D721Med (cell line): ENCODE measurements around the gene HOXB3.
A peak's percentile ranks its signal among the peaks of the same experiment; 100 is the strongest.

Source experiments
- DNase-seq: peaks from one replicate; pipeline ENCODE4 v3.0.0; 2011; ENCODE audit warnings: low spot score; ENCODE audit not compliant: insufficient read length
- FAIRE-seq: peaks from 2 replicates; lab custom pipeline; 2011; peaks lifted over from hg19 to GRCh38; lab: Jason Lieb, UNC
- TF ChIP-seq, protein P1 (sequence below): IDR thresholded peaks from 2 replicates; pipeline ENCODE4 v1.5.1; 2012; ENCODE audit warnings: mild to moderate bottlenecking, control low read depth; ENCODE audit not compliant: insufficient read depth; ENCODE audit errors: missing control alignments

HOXB3 gene

DNA sequence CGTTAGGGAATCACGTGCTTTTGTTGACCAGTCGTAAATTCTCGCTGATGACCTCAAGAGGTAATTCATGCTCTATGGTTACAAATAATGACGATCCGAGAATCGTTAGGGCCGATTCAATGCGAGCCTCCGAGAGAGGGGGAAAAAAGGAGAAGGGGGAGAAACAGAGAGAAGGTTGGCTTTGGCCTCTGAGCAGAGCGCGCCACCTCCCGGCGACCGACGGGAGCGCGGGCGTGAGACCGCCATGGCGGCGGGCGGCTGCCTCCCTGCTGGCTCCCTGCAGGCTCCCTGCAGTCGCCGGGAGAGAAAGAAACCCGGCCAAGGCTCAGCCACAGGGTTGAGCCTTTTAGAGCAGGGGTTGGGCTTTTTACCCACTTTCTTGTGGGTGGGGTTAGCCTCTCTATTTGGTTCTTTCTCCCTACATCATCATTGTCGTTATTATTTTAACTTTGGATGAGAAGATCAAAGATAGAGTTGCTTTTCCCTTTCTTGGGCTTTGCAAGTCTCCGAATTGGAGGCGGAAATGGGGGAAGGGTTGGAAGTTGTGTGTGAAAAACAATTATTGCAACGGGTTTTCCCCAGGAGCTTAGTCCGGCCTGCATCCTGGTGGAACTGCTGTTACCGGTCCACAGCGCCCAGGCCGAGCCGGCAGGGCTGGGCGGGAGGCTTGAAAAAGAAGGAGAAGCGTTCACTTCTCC lies 3.9 kb upstream of the HOXB3 start:
- TF ChIP-seq, protein P1, sequence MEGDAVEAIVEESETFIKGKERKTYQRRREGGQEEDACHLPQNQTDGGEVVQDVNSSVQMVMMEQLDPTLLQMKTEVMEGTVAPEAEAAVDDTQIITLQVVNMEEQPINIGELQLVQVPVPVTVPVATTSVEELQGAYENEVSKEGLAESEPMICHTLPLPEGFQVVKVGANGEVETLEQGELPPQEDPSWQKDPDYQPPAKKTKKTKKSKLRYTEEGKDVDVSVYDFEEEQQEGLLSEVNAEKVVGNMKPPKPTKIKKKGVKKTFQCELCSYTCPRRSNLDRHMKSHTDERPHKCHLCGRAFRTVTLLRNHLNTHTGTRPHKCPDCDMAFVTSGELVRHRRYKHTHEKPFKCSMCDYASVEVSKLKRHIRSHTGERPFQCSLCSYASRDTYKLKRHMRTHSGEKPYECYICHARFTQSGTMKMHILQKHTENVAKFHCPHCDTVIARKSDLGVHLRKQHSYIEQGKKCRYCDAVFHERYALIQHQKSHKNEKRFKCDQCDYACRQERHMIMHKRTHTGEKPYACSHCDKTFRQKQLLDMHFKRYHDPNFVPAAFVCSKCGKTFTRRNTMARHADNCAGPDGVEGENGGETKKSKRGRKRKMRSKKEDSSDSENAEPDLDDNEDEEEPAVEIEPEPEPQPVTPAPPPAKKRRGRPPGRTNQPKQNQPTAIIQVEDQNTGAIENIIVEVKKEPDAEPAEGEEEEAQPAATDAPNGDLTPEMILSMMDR: peak; percentile 87
- no peak for FAIRE-seq

DNA sequence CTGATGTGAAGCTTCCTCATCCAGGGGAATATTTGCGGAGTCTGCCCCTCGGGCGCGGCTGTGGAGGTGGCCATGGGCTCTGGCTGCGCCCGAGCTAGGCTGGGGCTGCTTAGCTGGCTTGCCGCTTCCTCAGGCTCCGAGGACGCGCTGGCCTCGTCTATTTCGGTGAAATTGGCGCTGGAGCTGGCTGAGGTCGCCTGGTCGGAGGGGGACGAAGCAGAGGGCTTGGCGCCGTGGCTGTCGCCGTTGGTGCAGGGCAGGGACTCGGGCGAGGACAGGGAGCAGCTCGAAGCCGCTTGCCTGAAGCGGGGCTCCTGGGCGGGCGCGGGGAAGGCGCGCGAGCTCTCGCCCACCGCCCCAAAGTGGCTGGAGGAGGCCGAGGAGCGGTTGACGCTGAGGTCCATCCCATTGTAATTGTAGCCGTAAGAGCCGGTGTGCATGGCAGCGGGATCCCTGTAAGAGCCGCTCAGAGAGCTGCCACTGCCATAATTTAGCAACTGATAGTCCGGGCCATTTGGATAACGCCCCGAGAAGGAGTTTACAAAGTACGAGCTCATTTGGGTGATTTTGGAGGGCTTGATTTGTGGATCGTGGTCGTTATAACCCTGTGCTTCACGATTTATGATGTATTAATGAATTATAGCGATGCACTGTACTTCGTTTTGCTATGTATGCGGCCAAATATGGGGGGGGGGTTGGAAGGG lies 3.2 kb upstream of the HOXB3 start, which contains the start of gene HOXB5:
Gene HOXB5, minus strand, starts transcription at position 654 of the 704 bp plus-strand sequence. Its CDS starts 97 bp downstream, at position 557.
- no peak for FAIRE-seq
- DNase-seq: no peak
- TF ChIP-seq, protein P1: no peak

More for the DNA sequence above, 3.9 kb upstream of the HOXB3 start:
- DNase-seq: peak; percentile 64

DNA sequence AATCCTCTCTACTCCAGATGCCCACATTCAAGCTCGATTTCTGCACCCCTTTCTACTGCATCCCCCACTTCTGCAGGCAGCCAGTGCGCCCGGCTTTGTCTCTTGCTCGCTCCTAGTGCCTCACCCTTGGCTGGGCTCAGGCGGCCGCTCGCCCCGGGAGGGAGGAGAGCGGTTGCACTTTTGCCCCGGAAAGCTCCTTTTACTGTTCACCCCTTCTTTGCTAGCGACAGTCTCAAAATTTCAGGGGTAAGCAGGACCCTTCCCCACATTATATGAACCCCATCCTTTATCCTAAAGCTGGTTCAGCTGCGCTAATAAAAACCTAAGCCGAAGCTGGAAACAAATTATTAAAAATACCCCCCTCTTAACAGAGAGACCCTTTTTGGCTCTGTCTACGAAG lies 2.5 kb upstream of the HOXB3 start:
- TF ChIP-seq, protein P1: no peak
- DNase-seq (no peak), FAIRE-seq (no peak)

DNA sequence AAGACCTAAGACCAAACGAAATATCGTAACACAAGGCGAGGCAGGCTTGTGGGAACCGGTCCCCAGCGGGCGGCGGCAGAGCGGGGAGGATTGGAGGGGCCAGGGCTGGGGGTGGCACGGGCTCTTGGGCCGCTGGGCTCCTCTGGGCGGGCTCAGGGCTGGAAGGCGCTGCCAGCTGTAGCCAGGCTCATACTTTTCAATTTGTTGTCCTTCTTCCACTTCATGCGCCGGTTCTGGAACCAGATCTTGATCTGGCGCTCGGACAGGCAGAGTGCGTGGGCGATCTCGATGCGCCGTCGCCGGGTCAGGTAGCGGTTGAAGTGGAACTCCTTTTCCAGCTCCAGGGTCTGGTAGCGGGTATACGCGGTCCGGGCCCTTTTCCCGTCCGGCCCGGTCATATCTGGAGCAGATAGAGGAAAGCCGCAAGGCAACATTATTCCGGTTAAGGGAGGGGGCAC lies 2.0 kb upstream of the HOXB3 start:
- TF ChIP-seq, protein P1: no peak
- DNase-seq: no peak
- FAIRE-seq: no peak

DNA sequence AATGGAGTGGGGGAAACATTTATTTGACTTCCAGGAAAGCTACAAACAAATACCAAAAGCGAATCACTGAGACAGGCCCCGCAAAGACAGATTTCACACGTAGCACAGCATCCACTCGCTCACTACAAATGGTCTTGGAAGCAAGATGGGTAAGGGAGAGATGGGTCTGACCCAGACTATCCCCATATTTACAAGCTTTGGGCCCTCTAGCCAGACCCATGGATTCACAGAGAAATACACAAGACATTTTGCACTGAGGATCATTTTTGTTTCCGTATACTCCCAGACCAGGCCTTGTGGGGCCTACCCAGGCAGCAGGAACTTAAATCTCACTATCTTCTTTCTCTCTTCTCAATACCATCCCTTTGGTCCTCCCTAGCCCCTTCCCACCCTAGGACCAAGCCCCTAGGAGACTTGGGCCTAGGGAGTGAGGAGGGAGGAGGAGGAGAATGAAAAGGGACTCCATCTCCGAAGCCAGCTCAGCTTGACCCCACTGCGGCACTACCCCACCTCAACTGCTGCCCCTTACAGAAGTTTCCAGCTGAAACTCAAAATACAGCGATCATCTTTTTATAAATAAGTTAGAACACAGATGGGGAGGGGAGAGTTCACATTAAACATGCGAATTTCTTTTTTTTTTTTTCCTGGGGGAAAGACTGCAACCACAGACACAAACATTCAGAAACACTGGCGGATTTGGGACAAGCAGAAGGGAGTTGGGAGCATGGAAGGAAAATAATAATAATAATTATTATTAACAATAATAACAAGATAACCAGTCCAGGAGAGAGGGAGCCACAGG lies 1.4 kb upstream of the HOXB3 start:
- no peak for FAIRE-seq

DNA sequence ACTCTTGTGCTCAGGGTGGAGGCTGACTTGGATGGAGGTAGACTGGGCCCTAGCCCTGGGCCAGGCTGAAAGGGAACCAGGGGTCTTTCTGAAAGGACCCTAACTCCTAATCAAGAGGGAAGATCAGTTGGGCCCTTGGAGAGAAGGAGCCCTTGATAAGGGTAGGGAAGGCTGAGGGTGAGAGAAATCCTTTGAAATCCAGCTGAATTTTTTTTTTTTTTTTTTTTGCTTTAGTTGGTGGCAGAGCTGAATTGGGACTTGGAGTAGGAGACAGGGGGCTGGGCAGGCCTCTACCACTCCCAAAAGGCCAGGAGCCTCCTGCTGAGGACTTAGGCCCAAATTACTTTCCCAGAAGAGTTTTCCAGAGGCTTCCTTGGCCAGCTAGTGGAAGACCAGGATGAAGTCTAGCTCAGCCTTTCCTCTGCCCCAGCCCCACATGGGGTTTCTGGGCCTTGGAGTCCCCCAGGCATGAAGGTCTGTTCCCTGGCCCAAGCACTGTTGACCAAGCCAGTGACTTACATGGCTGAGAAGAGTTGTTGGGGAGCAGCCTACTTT lies 643 bp upstream of the HOXB3 start:
- TF ChIP-seq, protein P1: no peak
- DNase-seq (no peak), FAIRE-seq (no peak)

More for the DNA sequence above, 1.4 kb upstream of the HOXB3 start:
- TF ChIP-seq, protein P1: no peak
- DNase-seq: no peak
